Activated CD8-positive, alpha-beta T cell treated with anti-CD3 and anti-CD28 coated beads for 36 hours (primary cell): ENCODE results near the gene ZFP62. TPM values are rescaled to one million over a fixed set of nuclear protein-coding genes. Genes with fewer than 3 reads are reported as not detected.

Source experiments
- ATAC-seq: fragments of 200-7000 bp; cut with Tn5 transposase; one replicate; pipeline ENCODE4 v1.10.0; 2021; ENCODE audit warnings: mild to moderate bottlenecking, moderate library complexity
- CTCF ChIA-PET: fragments of 350-600 bp; sonication (Branson Sonifier 250); formaldehyde crosslinking; loops from one replicate; lab custom pipeline; 2021; ENCODE audit warnings: antibody characterized with exemption; lab: Charles Lee
- POLR2A ChIA-PET: fragments of 350-600 bp; sonication (Branson Sonifier 250); formaldehyde crosslinking; loops from one replicate; lab custom pipeline; 2021; ENCODE audit warnings: antibody characterized with exemption; lab: Charles Lee
- DNase-seq: peaks from one replicate; pipeline ENCODE4 v3.0.0-alpha.2; 2020
- H3K27ac Mint-ChIP-seq: one replicate; pipeline ENCODE4 v1.8.0; 2021; ENCODE audit warnings: mild to moderate bottlenecking, mixed read lengths
- H3K27me3 Mint-ChIP-seq: one replicate; pipeline ENCODE4 v1.8.0; 2021; ENCODE audit warnings: mixed read lengths
- H3K36me3 Mint-ChIP-seq: one replicate; pipeline ENCODE4 v1.8.0; 2021; ENCODE audit warnings: low read depth, mixed read lengths
- H3K4me1 Mint-ChIP-seq: one replicate; pipeline ENCODE4 v1.8.0; 2021; ENCODE audit warnings: low read depth, mixed read lengths
- H3K4me3 Mint-ChIP-seq: one replicate; pipeline ENCODE4 v1.8.0; 2021; ENCODE audit warnings: mild to moderate bottlenecking, moderate library complexity, mixed read lengths
- H3K9me3 Mint-ChIP-seq: one replicate; pipeline ENCODE4 v1.8.0; 2021; ENCODE audit warnings: mixed read lengths
- CTCF ChIP-seq: fragments of 200-600 bp; IDR thresholded peaks from one replicate; pipeline ENCODE4 v1.8.0; 2022; ENCODE audit warnings: antibody characterized with exemption, mild to moderate bottlenecking
- intact Hi-C: fragments of 100-400 bp; cut with micrococcal nuclease; formaldehyde crosslinking; loops from one replicate; pipeline ENCODE4 v1.10.0; 2022
- total RNA-seq, 2 experiments: library from RNA; stranded (reverse); gene quantifications; one replicate each; pipeline ENCODE4 v1.2.3, GENCODE V29; 2021

ZFP62 gene
- total RNA-seq, 2 experiments from 2014 or later = 22.2 to 22.6 TPM

GRCh38 chr5:180849827-180850226 is 11.2 kb downstream of the ZFP62 start:
- ChIA-PET POLR2A (interaction anchor here (0.7 to 2.0 kb wide), 5 partner anchors 8 to 19 kb away, joined by 5 to 8 read pairs (median 7); no protein-coding TSS in a partner anchor), CTCF (interaction anchor here (1.0 to 1.2 kb wide), 3 partner anchors 8 to 50 kb away, joined by 3 to 4 read pairs (median 3); no protein-coding TSS in a partner anchor)
- ATAC-seq (no peak), DNase-seq (no peak)
- Mint-ChIP-seq H3K9me3 (peaks cover 36% of the 10 kb centered on the region), H3K36me3 (peaks cover 68% of the 10 kb centered on the region), H3K27ac (no peak overlapping the region), H3K27me3 (no peaks in the 10 kb centered on the region), H3K4me3 (no peak overlapping the region), H3K4me1 (peaks cover 12% of the 10 kb centered on the region)
- TF ChIP-seq CTCF = no peak
- intact Hi-C loops = no loop called here

- intact Hi-C loops = no loop called here
- Mint-ChIP-seq H3K36me3 (peaks cover 70% of the 10 kb centered on the region), H3K9me3 (peaks cover 36% of the 10 kb centered on the region), H3K27ac (no peak overlapping the region), H3K4me3 (no peak overlapping the region), H3K4me1 (peaks cover 9% of the 10 kb centered on the region), H3K27me3 (no peaks in the 10 kb centered on the region)
- POLR2A ChIA-PET = interaction anchor here (1.7 kb wide), 1 partner anchor 9 kb away, joined by 5 read pairs; no protein-coding TSS in a partner anchor
- ATAC-seq = no peak
- DNase-seq = no peak
- TF ChIP-seq CTCF = no peak
- CTCF ChIA-PET = interaction anchor here (1.2 to 1.3 kb wide), 2 partner anchors 9 to 19 kb away, joined by 3 to 4 read pairs; no protein-coding TSS in a partner anchor
These were observed 12.2 kb downstream of the ZFP62 start for GRCh38 chr5:180848878-180849277.

GRCh38 chr5:180848265-180848664 is 12.8 kb downstream of the ZFP62 start:
- POLR2A ChIA-PET = no interaction called here
- intact Hi-C loops = no loop called here
- no peak overlapping the region for H3K4me3 Mint-ChIP-seq
- peaks cover 5% of the 10 kb centered on the region for H3K4me1 Mint-ChIP-seq
- H3K9me3 Mint-ChIP-seq = peaks cover 36% of the 10 kb centered on the region
- CTCF ChIA-PET = interaction anchor here (1.3 kb wide), 2 partner anchors 10 to 18 kb away, joined by 3 to 4 read pairs; no protein-coding TSS in a partner anchor
- DNase-seq (no peak), ATAC-seq (no peak)
- H3K36me3 Mint-ChIP-seq = peaks cover 67% of the 10 kb centered on the region
- no peak overlapping the region for H3K27ac Mint-ChIP-seq
- TF ChIP-seq CTCF = no peak
- H3K27me3 Mint-ChIP-seq = no peaks in the 10 kb centered on the region

- Mint-ChIP-seq H3K36me3 (peaks cover 56% of the 10 kb centered on the region), H3K9me3 (peaks cover 36% of the 10 kb centered on the region), H3K27me3 (no peaks in the 10 kb centered on the region), H3K4me3 (no peak overlapping the region), H3K4me1 (peaks cover 5% of the 10 kb centered on the region), H3K27ac (no peak overlapping the region)
- no peak for ATAC-seq
- intact Hi-C loops = no loop called here
- no peak for TF ChIP-seq CTCF
- DNase-seq = no peak
- ChIA-PET CTCF (interaction anchor here (0.9 to 1.3 kb wide), 2 partner anchors 9 to 53 kb away, joined by 3 read pairs; no protein-coding TSS in a partner anchor), POLR2A (no interaction called here)
These were observed 14.1 kb downstream of the ZFP62 start for GRCh38 chr5:180847026-180847425.

GRCh38 chr5:180844858-180845257 is 16.2 kb downstream of the ZFP62 start:
- POLR2A ChIA-PET = no interaction called here
- Mint-ChIP-seq H3K4me1 (peaks cover 5% of the 10 kb centered on the region), H3K4me3 (no peak overlapping the region), H3K36me3 (peaks cover 36% of the 10 kb centered on the region), H3K27ac (no peak overlapping the region), H3K9me3 (peaks cover 22% of the 10 kb centered on the region), H3K27me3 (no peaks in the 10 kb centered on the region)
- ATAC-seq (no peak), DNase-seq (no peak)
- no peak for TF ChIP-seq CTCF
- CTCF ChIA-PET = no interaction called here
- intact Hi-C loops = no loop called here
